ENCODE data around the gene IQCF5.
"Not testable (repeated sequence)": the region's sequence is repeated elsewhere in the genome, so short reads cannot be mapped to it uniquely, and the experiment has no call there.

The IQCF5 gene

DNA sequence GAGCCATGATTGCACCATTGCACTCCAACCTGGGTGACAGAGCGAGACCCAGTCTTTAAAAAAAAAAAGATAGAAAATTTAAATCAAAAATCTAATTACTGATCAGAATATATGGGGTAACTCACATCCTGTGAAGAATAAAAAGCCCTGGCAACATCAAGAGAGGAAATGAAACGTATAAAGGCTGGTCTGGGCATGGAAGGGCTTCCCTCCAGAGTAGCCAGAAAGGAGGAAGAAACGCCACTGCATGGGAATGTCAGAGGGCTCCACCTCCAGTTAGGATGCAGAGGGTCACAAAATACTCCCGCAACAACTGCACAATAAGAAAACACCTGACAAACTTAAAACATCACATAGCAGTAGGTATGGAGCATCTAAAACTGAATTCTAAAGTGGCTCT, 32.6 kb upstream of the IQCF5 start:
- H3K27ac ChIP-seq (replicated peaks), result no peak overlapping the region
- no peak overlapping the region for H3K4me3 ChIP-seq (replicated peaks; ENCODE audit: insufficient read depth, low read length)
- no peaks in the 10 kb centered on the region for H3K27me3 ChIP-seq (ENCODE audit: insufficient read depth, poor library complexity, severe bottlenecking)
- TF ChIP-seq, protein P1, sequence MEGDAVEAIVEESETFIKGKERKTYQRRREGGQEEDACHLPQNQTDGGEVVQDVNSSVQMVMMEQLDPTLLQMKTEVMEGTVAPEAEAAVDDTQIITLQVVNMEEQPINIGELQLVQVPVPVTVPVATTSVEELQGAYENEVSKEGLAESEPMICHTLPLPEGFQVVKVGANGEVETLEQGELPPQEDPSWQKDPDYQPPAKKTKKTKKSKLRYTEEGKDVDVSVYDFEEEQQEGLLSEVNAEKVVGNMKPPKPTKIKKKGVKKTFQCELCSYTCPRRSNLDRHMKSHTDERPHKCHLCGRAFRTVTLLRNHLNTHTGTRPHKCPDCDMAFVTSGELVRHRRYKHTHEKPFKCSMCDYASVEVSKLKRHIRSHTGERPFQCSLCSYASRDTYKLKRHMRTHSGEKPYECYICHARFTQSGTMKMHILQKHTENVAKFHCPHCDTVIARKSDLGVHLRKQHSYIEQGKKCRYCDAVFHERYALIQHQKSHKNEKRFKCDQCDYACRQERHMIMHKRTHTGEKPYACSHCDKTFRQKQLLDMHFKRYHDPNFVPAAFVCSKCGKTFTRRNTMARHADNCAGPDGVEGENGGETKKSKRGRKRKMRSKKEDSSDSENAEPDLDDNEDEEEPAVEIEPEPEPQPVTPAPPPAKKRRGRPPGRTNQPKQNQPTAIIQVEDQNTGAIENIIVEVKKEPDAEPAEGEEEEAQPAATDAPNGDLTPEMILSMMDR (IDR thresholded peaks at IDR 0.05; ENCODE audit: insufficient read depth, low read length), result no peak
- TF ChIP-seq POLR2AphosphoS5 (IDR thresholded peaks at IDR 0.05; ENCODE audit: low read depth) (no peak), SPI1 (IDR thresholded peaks at IDR 0.05; ENCODE audit: borderline replicate concordance, low read depth) (no peak), GABPA (IDR thresholded peaks at IDR 0.05; ENCODE audit: low read depth) (no peak)
- DNase-seq (ENCODE audit: low read depth in 1 of 2, low spot score in 1 of 2), result no peak

DNA sequence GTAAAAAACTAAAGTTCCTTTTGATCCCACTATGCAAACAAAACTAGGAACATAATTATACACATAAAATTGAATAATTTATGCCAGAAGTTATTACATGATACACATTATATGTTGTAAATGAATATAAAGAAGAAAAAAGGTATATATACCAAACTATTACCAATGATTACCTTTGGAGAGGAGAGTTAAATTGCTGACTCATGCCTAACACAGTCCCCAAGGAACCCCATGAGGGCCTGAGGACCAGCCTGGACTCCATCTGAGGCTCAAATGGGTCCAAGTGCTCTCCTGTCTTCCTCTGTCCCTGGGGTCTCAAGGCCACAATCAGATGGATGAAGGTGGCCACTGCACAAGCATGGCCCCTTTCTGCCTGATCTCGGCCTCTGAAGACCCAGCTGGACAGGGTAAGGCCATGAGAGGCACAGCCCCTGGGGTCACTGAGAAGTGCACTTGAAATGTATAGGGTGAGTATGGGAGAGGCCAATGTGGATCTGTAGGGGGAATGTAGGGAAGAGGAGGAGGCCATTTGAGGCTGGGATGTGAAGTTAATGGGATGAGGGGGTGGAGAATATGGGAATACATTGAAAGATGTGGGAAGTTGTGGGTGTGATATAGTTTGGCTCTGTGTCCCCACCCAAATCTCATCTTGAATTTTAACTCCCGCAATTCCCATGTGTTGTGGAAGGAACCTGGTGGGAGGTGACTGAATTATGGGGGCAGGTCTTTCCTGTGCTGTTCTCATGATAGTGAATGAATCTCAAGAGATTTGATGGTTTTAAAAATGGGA, 28.8 kb upstream of the IQCF5 start:
- H3K4me3 ChIP-seq (replicated peaks; ENCODE audit: insufficient read depth, low read length), result no peak overlapping the region
- no peak for DNase-seq (ENCODE audit: low read depth in 1 of 2, low spot score in 1 of 2)
- TF ChIP-seq SPI1 (IDR thresholded peaks at IDR 0.05; ENCODE audit: borderline replicate concordance, low read depth) (no peak), GABPA (IDR thresholded peaks at IDR 0.05; ENCODE audit: low read depth) (no peak), POLR2AphosphoS5 (IDR thresholded peaks at IDR 0.05; ENCODE audit: low read depth) (no peak)
- TF ChIP-seq, protein P2, sequence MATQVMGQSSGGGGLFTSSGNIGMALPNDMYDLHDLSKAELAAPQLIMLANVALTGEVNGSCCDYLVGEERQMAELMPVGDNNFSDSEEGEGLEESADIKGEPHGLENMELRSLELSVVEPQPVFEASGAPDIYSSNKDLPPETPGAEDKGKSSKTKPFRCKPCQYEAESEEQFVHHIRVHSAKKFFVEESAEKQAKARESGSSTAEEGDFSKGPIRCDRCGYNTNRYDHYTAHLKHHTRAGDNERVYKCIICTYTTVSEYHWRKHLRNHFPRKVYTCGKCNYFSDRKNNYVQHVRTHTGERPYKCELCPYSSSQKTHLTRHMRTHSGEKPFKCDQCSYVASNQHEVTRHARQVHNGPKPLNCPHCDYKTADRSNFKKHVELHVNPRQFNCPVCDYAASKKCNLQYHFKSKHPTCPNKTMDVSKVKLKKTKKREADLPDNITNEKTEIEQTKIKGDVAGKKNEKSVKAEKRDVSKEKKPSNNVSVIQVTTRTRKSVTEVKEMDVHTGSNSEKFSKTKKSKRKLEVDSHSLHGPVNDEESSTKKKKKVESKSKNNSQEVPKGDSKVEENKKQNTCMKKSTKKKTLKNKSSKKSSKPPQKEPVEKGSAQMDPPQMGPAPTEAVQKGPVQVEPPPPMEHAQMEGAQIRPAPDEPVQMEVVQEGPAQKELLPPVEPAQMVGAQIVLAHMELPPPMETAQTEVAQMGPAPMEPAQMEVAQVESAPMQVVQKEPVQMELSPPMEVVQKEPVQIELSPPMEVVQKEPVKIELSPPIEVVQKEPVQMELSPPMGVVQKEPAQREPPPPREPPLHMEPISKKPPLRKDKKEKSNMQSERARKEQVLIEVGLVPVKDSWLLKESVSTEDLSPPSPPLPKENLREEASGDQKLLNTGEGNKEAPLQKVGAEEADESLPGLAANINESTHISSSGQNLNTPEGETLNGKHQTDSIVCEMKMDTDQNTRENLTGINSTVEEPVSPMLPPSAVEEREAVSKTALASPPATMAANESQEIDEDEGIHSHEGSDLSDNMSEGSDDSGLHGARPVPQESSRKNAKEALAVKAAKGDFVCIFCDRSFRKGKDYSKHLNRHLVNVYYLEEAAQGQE (IDR thresholded peaks at IDR 0.05; ENCODE audit: insufficient replicate concordance, low read depth), result no peak
- TF ChIP-seq, protein P1 (IDR thresholded peaks at IDR 0.05; ENCODE audit: insufficient read depth, low read length), result no peak
- no peak overlapping the region for H3K27ac ChIP-seq (replicated peaks)
- peaks cover 4% of the 10 kb centered on the region for H3K27me3 ChIP-seq (ENCODE audit: insufficient read depth, poor library complexity, severe bottlenecking)

DNA sequence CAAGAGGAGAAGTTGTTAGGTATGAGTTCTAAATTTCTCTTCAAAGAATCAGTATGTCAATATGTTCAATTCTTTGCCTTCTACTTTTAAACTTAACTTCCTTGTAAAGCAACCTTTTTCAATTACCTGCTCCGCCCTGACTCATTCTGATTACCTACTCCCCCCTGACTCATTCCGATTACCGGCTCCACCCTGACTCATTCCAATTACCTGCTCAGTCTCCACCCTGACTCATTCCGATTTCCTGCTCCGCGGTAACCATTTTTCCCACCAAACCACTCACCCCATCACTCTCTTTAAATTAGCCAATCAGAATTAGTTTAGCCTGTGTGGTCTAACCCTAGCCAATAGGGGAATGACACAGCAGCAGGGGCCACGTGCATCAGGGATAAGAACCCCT, 27.0 kb upstream of the IQCF5 start:
- H3K27ac ChIP-seq (replicated peaks); H3K4me3 ChIP-seq (replicated peaks; ENCODE audit: insufficient read depth, low read length); H3K27me3 ChIP-seq (ENCODE audit: insufficient read depth, poor library complexity, severe bottlenecking); DNase-seq (ENCODE audit: low read depth in 1 of 2, low spot score in 1 of 2): not testable (repeated sequence)

DNA sequence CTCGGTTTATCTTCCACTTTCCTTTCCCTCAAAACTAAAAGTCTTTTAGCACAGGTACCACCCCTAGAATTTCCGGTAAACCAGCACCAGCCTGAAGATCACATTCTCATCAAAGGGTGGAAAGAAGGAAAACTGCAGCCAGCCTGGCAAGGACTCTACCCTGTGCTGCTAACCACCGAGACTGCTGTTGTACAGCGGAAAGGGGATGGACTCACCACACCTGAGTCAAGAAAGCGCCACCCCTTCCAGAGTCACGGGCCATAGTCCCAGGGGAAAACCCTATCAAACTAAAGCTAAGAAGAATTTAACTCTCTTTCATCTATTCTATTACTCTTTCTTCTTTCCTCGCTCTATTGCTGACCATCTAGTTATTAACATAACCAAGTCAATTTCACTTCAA, 24.6 kb upstream of the IQCF5 start:
- DNase-seq (ENCODE audit: low read depth in 1 of 2, low spot score in 1 of 2); H3K4me3 ChIP-seq (replicated peaks; ENCODE audit: insufficient read depth, low read length); H3K27ac ChIP-seq (replicated peaks); H3K27me3 ChIP-seq (ENCODE audit: insufficient read depth, poor library complexity, severe bottlenecking): not testable (repeated sequence)

DNA sequence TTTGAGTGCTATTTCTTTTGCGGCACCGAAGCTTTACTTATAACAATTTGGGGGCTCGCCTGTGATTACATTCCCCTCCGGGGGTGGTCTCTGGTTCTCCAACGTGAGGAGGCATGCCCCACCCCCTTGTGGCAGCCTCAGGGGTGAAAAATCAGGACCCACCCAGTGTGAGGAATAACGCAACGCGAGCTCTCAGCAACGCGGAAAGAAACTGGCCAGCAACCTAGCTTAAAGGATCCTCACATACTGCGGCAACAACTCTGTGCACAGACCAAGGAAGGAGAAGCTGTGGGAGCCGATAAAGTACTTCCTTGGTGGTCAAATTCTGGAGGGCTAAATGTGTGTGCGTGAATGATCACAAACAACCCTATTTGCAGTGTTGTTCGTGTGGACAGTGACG, 22.0 kb upstream of the IQCF5 start:
- Histone ChIP-seq H3K27ac (replicated peaks) (no peak overlapping the region), H3K4me3 (replicated peaks; ENCODE audit: insufficient read depth, low read length) (no peak overlapping the region), H3K27me3 (ENCODE audit: insufficient read depth, poor library complexity, severe bottlenecking) (peaks cover 4% of the 10 kb centered on the region)
- no peak for TF ChIP-seq SPI1 (IDR thresholded peaks at IDR 0.05; ENCODE audit: borderline replicate concordance, low read depth)
- TF ChIP-seq, protein P2 (IDR thresholded peaks at IDR 0.05; ENCODE audit: insufficient replicate concordance, low read depth), result no peak
- TF ChIP-seq POLR2AphosphoS5 (IDR thresholded peaks at IDR 0.05; ENCODE audit: low read depth), result no peak
- TF ChIP-seq, protein P1 (IDR thresholded peaks at IDR 0.05; ENCODE audit: insufficient read depth, low read length), result no peak
- TF ChIP-seq GABPA (IDR thresholded peaks at IDR 0.05; ENCODE audit: low read depth), result no peak
- DNase-seq (ENCODE audit: low read depth in 1 of 2, low spot score in 1 of 2), result no peak

Data from HL-60 (cell line).